ENCODE results near the gene DUSP5. TPM values are rescaled to one million over a fixed set of nuclear protein-coding genes. Genes with fewer than 3 reads are reported as not detected.

Gene DUSP5
- total RNA-seq, 2 experiments from 2014 or later = 0.06 to 0.97 TPM

DNA sequence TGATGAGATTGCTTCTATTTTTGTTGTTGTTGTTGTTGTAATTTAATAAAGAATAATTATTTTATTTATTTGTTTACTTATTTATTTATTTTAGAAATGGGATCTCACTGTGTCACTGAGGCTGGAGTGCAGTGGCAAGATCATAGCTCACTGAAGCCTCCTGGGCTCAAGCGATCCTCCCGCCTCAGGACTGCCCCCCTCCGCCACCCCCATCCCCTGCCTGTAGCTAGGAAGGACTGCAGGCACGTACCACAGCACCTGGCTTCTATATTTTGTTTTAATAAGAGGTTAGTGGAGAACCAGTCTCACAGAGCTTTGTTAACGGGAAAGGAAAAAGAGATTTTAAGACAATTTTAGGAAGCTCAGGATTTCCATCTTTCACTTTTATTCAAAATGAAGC lies 50.3 kb downstream of the DUSP5 start:
- no peak overlapping the region for H3K4me3 ChIP-seq (ENCODE audit: low read depth, low read length, poor library complexity, severe bottlenecking)
- no peaks in the 10 kb centered on the region for H3K79me2 ChIP-seq (ENCODE audit: insufficient read depth, low read depth, low read length)
- no peak for DNase-seq (ENCODE audit: low spot score)
- no peaks in the 10 kb centered on the region for H3K36me3 ChIP-seq (ENCODE audit: insufficient read depth, low read length)
- no TSS peak for BruUV-seq (replicated peaks)
- intact Hi-C loops (cut with micrococcal nuclease; ENCODE audit: unreplicated experiment) = loop anchor here (1.0 to 5.0 kb wide), 2 partner anchors 86 to 242 kb away; no protein-coding TSS in a partner anchor
- no peaks in the 10 kb centered on the region for H3K9me3 ChIP-seq (ENCODE audit: low read length)
- H4K20me1 ChIP-seq (ENCODE audit: insufficient read depth, low read length) = no peaks in the 10 kb centered on the region
- H3K9me2 ChIP-seq (ENCODE audit: insufficient read depth, low read length) = no peaks in the 10 kb centered on the region
- TF ChIP-seq, protein P1, sequence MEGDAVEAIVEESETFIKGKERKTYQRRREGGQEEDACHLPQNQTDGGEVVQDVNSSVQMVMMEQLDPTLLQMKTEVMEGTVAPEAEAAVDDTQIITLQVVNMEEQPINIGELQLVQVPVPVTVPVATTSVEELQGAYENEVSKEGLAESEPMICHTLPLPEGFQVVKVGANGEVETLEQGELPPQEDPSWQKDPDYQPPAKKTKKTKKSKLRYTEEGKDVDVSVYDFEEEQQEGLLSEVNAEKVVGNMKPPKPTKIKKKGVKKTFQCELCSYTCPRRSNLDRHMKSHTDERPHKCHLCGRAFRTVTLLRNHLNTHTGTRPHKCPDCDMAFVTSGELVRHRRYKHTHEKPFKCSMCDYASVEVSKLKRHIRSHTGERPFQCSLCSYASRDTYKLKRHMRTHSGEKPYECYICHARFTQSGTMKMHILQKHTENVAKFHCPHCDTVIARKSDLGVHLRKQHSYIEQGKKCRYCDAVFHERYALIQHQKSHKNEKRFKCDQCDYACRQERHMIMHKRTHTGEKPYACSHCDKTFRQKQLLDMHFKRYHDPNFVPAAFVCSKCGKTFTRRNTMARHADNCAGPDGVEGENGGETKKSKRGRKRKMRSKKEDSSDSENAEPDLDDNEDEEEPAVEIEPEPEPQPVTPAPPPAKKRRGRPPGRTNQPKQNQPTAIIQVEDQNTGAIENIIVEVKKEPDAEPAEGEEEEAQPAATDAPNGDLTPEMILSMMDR (conservative IDR thresholded peaks at IDR 0.05; ENCODE audit: low read length) = no peak
- TF ChIP-seq EZH2phosphoT487 (IDR thresholded peaks at IDR 0.05; ENCODE audit: borderline replicate concordance, low read depth, low read length) = no peak
- H2AFZ ChIP-seq (ENCODE audit: low read length) = no peak overlapping the region
- H3K4me1 ChIP-seq (ENCODE audit: insufficient read depth, low read length, poor library complexity, severe bottlenecking) = peaks cover 15% of the 10 kb centered on the region
- ChIA-PET POLR2A (interaction anchor here (0.6 to 2.2 kb wide), 9 partner anchors 36 to 243 kb away, joined by 3 to 9 read pairs (median 4); partner anchors contain the start of gene SMNDC1), CTCF (ENCODE audit: unreplicated experiment) (interaction anchor here (0.5 to 0.8 kb wide), 5 partner anchors 12 to 241 kb away, joined by 3 to 9 read pairs (median 3); no protein-coding TSS in a partner anchor)
- H3K27ac ChIP-seq (ENCODE audit: low read depth, low read length, poor library complexity, severe bottlenecking) = no peak overlapping the region
- no peak overlapping the region for H3K4me2 ChIP-seq (ENCODE audit: low read length)

DNA sequence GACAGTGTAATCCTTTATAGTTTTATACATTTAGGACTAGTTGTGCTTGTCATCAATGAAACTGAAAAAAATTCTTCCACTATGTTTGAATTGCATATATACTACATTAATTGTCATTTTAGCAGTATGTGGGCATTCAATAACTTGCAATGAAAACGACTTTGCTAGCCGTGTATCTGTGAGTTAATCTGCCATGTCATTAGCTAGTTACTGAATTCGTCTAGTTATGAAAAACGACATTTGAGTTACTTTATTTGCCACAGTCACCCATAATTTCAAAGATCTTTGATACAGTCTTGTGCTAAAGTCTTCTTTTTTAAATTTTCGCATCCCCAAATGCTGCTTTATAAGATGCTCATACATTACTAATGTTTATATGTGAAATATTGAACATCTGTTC lies 51.5 kb downstream of the DUSP5 start:
- TF ChIP-seq, protein P1 (conservative IDR thresholded peaks at IDR 0.05; ENCODE audit: low read length) = no peak
- no peak for TF ChIP-seq EZH2phosphoT487 (IDR thresholded peaks at IDR 0.05; ENCODE audit: borderline replicate concordance, low read depth, low read length)
- Histone ChIP-seq H3K4me2 (ENCODE audit: low read length) (no peak overlapping the region), H3K36me3 (ENCODE audit: insufficient read depth, low read length) (no peaks in the 10 kb centered on the region), H2AFZ (ENCODE audit: low read length) (no peak overlapping the region), H4K20me1 (ENCODE audit: insufficient read depth, low read length) (no peaks in the 10 kb centered on the region), H3K9me3 (ENCODE audit: low read length) (no peaks in the 10 kb centered on the region), H3K27ac (ENCODE audit: low read depth, low read length, poor library complexity, severe bottlenecking) (no peak overlapping the region), H3K79me2 (ENCODE audit: insufficient read depth, low read depth, low read length) (no peaks in the 10 kb centered on the region), H3K4me1 (ENCODE audit: insufficient read depth, low read length, poor library complexity, severe bottlenecking) (peaks cover 11% of the 10 kb centered on the region), H3K4me3 (ENCODE audit: low read depth, low read length, poor library complexity, severe bottlenecking) (no peak overlapping the region), H3K9me2 (ENCODE audit: insufficient read depth, low read length) (no peaks in the 10 kb centered on the region)
- BruUV-seq (replicated peaks) = no TSS peak
- POLR2A ChIA-PET = interaction anchor here (0.7 to 2.2 kb wide), 10 partner anchors 9 to 244 kb away, joined by 3 to 9 read pairs (median 4); no protein-coding TSS in a partner anchor
- intact Hi-C loops (cut with micrococcal nuclease; ENCODE audit: unreplicated experiment) = loop anchor here (5.0 kb wide), 1 partner anchor 87 kb away; no protein-coding TSS in a partner anchor
- no peak for DNase-seq (ENCODE audit: low spot score)
- CTCF ChIA-PET (ENCODE audit: unreplicated experiment) = no interaction called here

DNA sequence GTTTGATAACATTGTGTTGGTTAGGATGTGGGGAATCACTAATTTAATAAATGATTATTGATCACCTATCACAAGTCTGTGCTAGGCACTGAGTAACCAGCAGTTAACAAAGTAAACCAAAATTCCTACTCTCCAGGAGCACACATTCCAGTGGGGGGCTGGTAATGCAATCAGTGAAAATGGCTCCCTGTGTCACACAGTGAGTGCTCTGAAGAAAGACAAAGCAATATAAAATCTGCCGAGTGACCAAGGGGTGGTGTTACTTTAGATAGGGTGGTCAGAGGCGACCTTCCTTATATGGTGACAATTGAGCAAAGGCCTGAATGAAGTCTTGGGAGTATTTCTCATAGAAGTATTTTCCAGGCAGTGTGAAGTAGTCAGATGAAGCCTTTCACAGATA lies 56.2 kb downstream of the DUSP5 start:
- CTCF ChIA-PET (ENCODE audit: unreplicated experiment) = no interaction called here

More for the DNA sequence above, 56.2 kb downstream of the DUSP5 start:
- Histone ChIP-seq H3K9me3 (ENCODE audit: low read length) (no peaks in the 10 kb centered on the region), H3K4me1 (ENCODE audit: insufficient read depth, low read length, poor library complexity, severe bottlenecking) (peaks cover 4% of the 10 kb centered on the region), H3K36me3 (ENCODE audit: insufficient read depth, low read length) (no peaks in the 10 kb centered on the region), H4K20me1 (ENCODE audit: insufficient read depth, low read length) (no peaks in the 10 kb centered on the region), H3K4me3 (ENCODE audit: low read depth, low read length, poor library complexity, severe bottlenecking) (no peak overlapping the region), H2AFZ (ENCODE audit: low read length) (no peak overlapping the region), H3K27ac (ENCODE audit: low read depth, low read length, poor library complexity, severe bottlenecking) (no peak overlapping the region), H3K9me2 (ENCODE audit: insufficient read depth, low read length) (no peaks in the 10 kb centered on the region), H3K79me2 (ENCODE audit: insufficient read depth, low read depth, low read length) (no peaks in the 10 kb centered on the region), H3K4me2 (ENCODE audit: low read length) (no peak overlapping the region)
- no TSS peak for BruUV-seq (replicated peaks)
- no peak for TF ChIP-seq EZH2phosphoT487 (IDR thresholded peaks at IDR 0.05; ENCODE audit: borderline replicate concordance, low read depth, low read length)
- TF ChIP-seq, protein P1 (conservative IDR thresholded peaks at IDR 0.05; ENCODE audit: low read length) = no peak
- POLR2A ChIA-PET = no interaction called here
- no peak for DNase-seq (ENCODE audit: low spot score)
- intact Hi-C loops (cut with micrococcal nuclease; ENCODE audit: unreplicated experiment) = no loop called here

Data from OCI-LY7 (cell line).